ENCODE measurements around the gene DMKN.

Gene DMKN

GRCh38 chr19:35513628-35514281 is at the start of gene DMKN:
TSS of gene DMKN (minus strand) at chr19:35513649. CDS start at chr19:35513475, 174 bp downstream.
- DNase-seq: no peak

DNA sequence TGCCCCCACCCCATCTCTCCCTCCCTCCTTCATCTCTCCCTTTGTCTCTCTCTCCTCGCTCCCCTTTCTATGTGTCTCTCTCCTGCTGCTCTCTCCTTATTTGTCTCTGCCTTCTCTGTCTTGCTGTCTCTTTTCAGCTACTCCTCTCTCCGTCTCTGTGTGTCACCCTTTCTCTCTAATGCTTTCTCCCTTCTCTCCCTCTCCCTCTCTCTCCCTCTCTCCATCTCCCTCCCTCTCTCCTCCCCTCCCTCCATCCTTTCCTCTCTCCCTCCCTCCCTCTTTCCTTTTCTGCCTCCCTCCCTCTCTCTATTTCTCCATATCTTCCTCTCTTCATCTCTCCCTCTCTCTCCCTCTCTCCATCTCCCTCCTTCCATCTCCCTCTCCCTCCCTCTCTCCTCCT is 49.3 kb upstream of the DMKN start:
- DNase-seq: no peak

GRCh38 chr19:35562336-35562735 is 48.9 kb upstream of the DMKN start:
- no peak for DNase-seq

GRCh38 chr19:35561436-35561835 is 48.0 kb upstream of the DMKN start:
- DNase-seq: no peak

DNA sequence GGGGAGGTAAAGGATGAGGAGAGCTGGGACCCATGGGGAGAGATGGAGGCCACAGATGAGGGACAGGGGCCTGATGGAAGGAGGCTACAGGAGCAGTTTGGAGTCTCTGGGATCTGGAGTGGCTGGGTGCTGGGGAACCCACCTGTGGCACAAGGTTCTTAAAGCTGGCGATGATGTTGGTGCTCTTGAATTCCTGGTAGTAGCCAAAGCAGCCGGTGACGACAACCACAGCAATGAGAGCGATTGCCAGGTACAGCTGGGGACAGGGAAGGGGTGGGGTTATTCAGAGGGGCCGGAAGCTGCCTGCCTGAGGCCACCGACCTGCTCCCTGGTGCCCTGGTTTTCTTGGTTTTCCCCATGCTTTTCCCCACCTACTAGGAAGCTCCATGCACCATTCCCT is 47.2 kb upstream of the DMKN start:
- DNase-seq: no peak

GRCh38 chr19:35560271-35560670 is 46.8 kb upstream of the DMKN start:
- DNase-seq: no peak

GRCh38 chr19:35559781-35560180 is 46.3 kb upstream of the DMKN start:
- DNase-seq: no peak

DNA sequence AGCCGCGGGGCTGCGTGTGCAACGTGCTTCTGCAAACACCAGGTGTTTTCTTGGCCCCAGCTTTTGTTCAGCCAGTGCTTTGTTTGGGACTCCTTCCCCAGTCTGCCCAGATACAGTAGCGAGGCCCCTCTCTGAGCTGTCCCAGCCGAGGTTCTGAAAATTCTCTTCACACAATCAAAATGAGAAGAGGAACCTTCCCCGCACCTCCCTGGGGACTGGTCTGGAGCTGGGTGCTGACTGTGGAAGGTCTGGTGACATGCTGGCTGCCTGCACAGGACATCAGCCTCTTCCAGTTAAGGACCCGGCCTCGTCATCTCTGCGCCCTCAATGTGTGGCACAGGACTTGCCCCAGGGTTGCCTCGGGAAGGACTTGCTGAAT is 45.8 kb upstream of the DMKN start:
- DNase-seq: no peak

DNA sequence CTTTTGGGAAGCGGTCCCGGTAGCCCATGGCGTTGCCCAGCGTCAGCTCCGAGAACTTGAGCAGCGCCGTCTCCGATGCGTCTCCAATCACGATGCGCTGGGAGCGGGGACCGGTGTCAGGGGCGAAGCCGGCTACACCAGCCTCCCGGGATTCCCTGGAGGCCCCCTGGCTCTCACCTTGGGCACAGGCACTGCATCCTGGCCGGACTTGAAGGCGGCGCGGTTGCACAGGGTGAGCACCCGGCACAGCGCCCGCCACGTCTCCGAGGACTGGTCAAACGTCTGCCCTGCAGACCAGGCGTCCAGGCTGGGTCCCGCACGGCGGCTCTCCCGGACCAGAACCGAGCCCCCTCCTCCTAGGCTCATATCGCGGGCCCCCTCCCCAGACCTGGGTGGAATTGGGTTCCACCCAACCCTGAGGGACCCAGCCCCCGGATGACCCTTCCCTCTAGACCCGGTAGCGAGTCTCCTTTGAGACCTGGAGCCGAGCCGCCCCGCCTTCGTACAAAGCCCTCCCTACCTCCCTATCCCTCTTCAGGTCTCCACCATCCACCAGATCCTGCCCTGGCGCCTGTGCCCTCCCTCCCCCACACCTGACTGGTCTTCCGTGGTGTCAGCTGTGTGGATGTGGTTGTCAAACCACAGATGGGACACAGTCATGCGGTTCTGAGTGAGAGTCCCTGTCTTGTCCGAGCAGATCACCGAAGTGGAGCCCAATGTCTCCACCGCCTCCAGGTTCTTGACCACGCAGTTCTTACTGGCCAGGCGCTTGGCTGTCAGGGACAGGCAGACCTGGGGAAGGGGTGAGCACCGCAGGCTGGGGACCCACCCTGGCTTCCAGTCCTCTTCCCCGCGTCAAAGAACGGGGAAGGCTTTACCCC is 45.2 kb upstream of the DMKN start:
- DNase-seq: no peak

GRCh38 chr19:35557539-35558399 is 44.3 kb upstream of the DMKN start:
- no peak for DNase-seq

DNA sequence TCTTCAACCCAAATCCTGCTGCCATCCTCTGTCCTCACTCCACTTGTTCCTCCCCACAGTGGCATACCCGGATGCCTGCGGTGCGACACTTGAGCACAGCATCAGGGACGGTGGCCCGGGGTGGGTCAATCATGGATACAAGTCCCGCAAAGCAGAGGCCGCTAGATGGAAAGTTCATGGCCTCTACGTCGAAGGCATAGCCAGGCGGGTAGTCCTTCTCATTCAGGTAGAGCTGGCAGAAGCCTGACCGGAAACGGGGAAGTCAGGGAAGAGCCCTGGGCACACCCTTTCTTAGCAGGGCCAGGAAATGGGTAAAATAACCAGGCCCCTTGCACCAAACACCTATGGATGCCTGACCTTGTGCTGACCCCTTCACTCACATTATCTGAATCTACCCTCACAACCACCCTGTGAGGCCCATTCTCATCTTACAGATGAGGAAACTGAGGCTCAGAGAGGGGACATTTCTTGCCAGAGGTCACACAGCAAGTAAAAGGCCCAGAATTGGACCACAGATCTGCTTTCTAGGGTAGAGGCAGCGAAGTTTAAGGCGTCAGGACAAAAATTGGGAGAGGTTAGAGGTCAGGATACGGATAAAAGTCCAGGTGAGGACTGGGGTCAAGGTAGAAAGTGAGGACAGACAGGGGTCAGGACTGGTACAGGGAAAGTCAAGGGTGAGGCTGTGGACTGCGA is 43.5 kb upstream of the DMKN start:
- no peak for DNase-seq

DNA sequence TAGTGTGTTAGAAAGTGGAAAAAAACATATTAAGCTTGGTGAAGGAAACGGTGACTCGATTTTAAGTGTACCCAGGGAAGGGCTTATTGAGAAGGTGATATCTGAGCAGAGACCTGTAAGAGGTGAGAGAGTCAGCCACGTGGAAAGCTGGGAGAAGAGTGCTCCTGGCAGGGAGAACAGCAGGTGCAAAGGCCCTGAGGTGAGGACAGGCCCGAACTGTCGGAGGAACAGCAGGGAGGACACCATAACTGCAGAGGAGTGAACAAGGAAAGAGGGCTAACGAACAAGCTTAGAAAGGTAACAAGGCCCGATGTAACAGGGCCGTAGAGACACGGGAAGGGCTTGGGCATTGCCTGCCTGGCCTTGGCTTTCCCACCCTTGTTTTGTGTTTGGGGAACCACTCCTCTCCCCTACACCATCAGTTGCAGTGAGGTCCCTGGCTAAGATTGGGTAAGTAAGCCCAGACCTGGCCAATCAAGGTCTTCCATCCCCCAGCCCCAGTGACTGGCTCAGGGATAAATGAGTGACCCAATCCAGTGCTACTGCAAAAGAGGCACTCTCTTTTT is 42.7 kb upstream of the DMKN start:
- no peak for DNase-seq

DNA sequence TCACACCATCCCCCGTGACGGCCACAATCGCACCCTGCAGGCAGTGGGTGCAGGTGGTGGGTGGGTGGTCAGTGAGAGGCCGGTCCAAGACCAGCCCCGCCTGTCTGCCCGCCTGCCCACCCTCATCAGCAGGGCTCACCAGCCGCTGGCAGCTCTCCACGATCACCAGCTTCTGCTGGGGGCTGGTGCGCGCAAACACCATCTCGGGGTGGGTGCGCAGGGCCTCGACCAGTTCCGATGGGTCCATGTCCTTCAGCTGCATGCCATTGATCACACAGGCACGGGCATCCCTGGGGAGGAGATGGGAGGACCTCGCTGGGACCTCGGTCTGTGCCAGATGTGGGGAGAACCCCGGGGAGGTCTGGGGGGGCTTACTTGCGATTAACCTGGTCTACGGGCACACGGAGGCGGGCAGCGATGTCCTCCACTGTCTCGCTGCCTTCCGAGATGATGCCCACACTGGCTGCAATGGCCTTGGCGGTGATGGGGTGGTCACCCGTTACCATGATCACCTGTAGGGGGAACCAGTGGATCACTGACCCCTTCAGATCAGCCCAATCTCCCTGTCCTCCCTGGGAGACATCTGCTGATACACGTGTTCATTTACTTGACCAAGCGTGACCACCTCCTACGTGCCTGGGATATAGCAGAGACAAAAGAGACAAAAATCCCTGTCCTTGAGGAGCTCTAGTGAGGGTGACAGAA is 42.0 kb upstream of the DMKN start:
- no peak for DNase-seq

DNA sequence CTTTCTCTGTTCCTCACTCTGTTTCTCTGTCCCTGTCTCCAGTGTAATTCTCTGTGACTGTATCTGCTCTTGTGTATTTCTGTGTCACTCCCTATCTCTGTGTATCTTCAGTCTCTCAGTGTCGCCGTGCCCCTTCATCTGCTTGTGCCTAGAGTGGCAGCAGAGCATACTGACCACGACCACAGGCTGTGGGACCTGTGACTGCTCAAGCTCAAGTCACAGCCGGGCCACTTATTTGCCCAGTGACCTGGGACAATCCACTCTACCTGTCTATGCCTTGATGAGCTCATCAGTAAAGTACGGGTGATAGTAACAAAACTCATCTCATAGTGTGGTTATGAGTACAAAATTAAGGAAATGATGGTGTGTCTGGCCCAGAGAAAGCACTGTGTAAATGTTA is 40.6 kb upstream of the DMKN start:
- DNase-seq: no peak

DNA sequence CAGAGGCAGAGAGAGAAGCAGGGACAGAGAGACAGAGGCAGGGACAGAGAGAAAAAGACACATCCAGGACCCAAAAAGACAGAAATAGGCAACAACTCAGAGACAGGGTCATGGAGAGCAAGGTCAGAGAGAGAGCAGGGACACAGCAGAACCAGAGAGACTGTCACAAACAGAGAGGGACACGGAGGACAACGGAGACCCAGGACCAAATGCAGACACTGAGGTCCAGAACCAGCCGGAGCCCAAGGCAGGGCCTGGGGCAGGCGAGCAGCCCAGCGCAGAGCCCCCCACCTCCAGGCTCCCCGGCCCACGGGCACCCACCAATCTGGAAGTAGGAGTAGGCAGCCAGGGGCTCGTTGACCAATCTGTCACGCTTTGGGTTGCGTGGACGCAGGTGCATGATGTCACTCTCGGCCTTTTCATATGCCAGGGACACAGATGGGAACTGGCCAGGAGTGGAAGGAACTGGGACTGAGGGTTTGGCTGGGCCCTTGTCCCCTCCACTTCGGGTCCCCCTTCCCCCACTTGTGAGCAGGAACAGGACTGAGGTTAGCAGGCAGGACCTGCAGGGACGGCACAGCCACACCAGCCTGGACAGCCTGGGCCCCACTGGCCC is 40.0 kb upstream of the DMKN start:
- DNase-seq: no peak

- DNase-seq: no peak
Measured at GRCh38 chr19:35552534-35553384, 39.3 kb upstream of the DMKN start.

DNA sequence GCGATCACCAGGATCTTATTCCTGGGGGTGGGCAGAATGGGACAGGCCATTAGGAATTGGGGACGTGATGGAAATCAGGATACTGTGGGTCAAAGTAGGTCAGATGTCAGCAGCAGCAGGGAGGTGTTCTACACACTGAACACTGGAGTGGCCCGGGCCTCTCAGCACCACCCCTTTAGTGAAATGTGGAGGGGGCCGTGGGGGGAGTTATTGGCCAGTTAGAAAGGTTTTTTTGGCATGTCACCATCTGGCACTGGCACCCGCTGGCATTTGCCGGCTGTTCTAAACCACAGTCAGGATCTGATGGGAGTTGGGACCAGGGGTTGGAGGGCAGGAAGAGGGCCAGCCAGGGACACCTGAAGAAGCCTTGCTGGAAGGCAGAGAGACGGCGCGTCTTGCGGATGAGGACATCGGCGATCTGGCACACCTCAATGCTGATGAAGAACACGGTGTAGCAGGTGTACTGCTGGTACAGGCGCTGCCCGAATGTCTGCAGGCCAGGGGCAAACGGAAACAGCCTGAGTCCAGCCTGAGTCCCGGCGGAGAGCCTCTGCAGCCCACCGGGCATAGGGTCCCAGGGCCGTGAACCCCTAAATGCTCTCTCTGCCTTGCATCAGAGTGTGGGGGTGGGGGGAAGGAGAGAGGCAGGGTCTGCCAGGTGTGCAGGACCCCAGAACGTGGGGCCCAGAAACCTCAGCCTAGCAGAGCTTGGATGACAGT is 37.8 kb upstream of the DMKN start:
- DNase-seq: no peak

DNA sequence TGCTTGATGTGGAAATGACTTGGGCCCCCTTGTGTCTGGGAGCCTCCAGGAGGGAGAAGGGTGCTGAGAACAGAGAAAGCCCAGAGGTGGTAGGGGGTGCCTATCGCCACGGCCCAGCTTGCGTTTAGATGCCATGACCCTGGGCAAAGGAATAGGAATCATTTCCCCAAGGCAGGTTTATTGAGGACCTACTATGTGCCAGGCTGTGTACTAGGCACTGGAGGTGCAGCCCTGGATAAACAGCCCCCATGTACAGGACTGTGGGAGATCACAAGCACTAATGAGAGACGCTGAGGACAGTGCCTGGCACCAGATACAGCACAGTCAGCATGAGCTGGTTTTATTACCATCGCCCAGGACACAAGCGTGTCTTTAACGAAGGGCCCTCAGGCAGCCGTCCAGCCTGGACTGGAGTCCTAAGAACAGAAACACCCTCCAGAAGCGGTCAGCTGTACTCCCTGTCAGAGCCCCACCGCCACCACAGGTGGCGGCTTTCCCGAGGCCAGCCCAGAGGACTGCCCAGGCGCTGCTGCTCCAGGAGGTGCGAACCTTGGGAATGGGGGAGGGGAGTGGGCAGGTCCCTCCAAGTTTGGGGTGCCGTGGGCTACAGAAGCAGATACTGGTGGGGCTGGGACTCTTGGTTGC is 36.6 kb upstream of the DMKN start:
- DNase-seq: no peak

DNA sequence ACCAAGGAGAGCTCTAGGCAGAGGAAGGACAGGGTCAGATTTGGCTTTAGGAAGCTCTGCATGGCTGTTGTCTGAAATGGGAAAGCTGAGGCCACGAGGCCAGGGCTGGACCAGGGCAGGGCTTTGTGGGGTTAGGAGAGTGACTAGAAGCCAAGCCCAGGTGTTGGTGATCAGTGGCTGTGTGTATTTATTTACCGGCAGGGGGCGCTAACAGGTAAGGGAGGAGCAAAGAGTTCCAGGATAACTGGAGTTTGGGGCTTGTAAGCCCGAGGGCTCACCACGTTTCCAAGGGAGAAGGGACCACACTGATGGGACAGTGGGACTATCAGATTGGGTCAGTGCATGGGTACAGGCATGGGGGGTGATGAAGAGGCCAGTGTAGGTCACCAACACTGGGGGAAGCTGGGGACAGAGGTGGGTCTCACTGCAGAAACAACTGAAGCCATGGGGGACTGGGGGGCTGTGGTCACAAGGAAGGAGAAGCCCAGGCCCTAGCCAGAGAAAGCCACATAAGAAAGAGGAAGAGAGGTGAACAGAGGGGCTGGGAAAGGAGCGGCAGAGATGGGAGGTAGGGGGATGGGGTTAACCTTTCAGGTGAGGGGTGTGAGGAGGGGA is 35.8 kb upstream of the DMKN start:
- peak; percentile 22 for DNase-seq

All from NCI-H446 treated with DMSO at 0.1 percent for 48 hours (cell line).